ENCODE data around the gene SH3BP5. TPM values are rescaled to one million over a fixed set of nuclear protein-coding genes. Genes with fewer than 3 reads are reported as not detected.

SH3BP5 gene, protein sequence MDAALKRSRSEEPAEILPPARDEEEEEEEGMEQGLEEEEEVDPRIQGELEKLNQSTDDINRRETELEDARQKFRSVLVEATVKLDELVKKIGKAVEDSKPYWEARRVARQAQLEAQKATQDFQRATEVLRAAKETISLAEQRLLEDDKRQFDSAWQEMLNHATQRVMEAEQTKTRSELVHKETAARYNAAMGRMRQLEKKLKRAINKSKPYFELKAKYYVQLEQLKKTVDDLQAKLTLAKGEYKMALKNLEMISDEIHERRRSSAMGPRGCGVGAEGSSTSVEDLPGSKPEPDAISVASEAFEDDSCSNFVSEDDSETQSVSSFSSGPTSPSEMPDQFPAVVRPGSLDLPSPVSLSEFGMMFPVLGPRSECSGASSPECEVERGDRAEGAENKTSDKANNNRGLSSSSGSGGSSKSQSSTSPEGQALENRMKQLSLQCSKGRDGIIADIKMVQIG
- 6.8 and 9.2 TPM in 2 replicates for total RNA-seq

DNA sequence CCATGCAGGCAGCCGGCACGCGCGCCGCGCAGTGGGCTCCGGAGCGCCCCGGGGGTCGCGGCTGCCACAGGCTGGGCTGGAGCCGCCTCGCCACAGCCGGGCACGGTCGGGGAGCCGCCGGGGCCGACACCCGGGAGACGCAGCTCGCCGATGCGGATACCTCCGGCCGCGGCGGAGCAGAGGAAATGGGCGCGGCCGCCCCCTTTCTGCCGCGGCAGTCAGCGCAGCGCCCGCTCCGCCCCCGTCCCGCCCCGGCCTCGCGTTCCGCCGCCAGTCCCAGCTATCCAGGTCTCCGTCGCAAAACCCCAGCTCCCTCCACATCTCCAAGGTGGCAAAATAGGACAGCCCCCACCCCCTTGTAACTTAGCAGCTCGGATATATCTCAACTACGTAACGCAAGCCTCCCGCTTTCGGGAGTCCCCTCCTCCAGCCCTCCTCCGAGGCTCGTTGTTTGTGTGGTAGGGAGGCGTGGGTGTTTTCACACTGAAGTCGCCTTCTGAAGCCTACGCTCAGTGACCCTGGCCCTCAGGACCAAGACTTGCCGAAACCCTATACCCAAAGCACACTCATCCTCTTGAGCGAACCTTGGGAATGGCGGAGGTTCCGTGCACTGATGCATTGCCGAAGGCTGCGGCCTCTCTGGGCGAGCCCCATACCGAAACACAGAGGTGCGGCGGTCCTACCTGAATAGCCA is at the start of gene SH3BP5:
TSS of gene SH3BP5 (minus strand) at position 182 of the 694 bp plus-strand sequence. CDS start at position 4, 178 bp downstream.

DNA sequence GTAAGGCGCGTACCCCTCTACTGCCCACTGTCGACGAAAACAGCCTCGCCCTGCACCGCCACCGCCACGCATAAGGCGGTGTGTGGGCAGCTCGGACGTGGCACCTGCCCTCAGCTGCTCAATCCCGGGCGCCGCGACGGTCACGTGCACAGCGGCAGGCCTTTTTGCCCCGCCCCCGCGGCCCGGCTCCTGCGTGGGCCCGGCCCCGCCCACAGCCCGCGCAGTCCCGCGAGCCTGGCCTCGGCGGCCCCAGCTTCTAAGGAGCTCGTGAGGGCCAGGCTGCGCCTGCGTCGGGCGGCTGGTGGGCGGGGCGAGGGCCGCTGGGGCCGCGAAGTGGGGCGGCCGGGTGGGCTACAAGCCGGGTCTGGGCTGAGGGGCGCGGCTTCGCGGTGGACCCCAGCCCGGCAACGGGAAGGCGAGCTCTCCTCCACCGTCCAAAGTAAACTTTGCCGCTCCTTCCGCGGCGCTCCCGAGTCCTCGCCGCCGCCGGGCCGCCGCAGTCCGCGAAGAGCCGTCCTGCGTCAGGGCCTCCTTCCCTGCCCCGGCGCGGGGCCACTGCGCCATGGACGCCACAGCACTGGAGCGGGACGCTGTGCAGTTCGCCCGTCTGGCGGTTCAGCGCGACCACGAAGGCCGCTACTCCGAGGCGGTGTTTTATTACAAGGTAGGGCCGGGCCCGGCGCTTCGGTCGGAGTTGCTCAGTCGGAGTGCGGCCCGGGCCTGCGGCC is 126.3 kb downstream of the SH3BP5 start, which contains the start of gene CAPN7:
TSS of gene CAPN7 (plus strand) at position 313 of the 728 bp plus-strand sequence. CDS start at position 563, 250 bp downstream.

Other genes starting within 250 kb of the SH3BP5 start
- 11.4 and 17.0 TPM in 2 replicates for gene RBSN, start 233.4 kb downstream of the SH3BP5 start, total RNA-seq
- gene CAPN7, start 126.3 kb downstream of the SH3BP5 start, total RNA-seq = 18.1 and 21.2 TPM in 2 replicates
- gene METTL6, start 95.0 kb upstream of the SH3BP5 start, total RNA-seq = 14.2 and 19.7 TPM in 2 replicates
- gene EAF1, start 95.0 kb upstream of the SH3BP5 start, total RNA-seq = 12.4 and 21.6 TPM in 2 replicates
- 0.21 TPM in 1 of 2 replicates, not detected in the other for gene COLQ, start 189.1 kb upstream of the SH3BP5 start, total RNA-seq

All from airway epithelial cell (primary cell).